ENCODE data around the gene LTF.
"Not testable (repeated sequence)": the region's sequence is repeated elsewhere in the genome, so short reads cannot be mapped to it uniquely, and the experiment has no call there.

LTF gene

DNA sequence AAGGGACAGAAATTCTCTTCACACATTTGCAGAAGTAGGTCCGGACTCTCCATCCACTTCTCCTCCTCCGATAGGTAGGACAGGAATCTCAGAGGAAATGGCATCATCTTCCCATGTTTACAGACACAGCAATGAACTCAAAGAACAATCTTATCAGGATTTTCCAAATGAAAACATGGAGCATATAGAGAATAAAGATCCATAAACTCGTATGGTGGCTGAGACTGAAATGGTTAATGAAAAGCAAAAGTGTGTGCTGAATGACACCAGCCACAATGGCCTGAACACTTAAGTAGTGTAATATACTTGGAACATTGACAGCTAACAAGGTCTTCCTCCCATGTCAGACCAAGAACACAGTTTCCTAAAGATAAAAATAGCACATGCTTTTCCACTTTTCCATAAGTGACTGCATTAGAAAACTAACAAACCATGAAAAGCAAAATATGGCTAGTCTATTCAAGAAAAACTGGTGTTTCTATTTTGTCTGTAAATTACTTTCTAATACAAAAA is 51.9 kb downstream of the LTF start:
- no peak for DNase-seq (ENCODE audit: low spot score)

DNA sequence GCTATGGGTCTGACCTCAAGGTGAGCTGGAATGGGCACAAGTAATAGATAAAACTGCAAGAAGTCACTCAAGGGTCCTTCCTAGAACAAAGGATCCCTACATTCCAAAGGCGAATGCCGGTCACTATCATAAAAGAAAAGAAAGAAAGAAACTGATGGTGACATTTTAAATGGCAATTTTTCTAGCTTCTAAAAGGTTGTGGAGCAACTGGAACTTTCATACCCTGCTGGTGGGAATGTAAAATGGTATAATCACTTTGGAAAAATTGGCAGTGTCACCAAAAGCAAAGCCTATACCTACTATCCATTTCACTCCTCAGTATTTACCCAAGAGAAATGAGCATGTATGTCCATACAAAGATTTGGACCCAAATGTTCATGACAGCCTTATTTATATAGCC is 53.4 kb downstream of the LTF start:
- DNase-seq (ENCODE audit: low spot score) = no peak

DNA sequence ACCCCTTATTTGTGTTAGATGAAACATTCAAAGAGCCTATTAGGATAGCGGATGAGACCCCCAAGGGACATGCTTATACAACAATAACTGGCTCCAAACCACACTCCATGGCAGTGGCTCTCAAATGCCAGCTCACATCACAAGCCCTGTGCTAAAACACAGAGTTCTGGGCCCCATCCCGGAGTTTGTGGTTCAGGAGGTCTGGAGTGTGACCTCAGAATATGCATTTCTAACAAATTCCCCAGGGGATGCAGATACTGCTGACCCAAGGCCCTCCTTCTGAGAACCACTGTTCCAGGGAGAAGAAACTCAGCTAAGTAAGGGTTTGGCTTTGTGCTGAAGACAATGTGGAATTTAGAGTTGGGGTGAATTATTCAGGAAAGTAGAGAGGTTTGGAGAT is 54.0 kb downstream of the LTF start:
- no peak for DNase-seq (ENCODE audit: low spot score)

DNA sequence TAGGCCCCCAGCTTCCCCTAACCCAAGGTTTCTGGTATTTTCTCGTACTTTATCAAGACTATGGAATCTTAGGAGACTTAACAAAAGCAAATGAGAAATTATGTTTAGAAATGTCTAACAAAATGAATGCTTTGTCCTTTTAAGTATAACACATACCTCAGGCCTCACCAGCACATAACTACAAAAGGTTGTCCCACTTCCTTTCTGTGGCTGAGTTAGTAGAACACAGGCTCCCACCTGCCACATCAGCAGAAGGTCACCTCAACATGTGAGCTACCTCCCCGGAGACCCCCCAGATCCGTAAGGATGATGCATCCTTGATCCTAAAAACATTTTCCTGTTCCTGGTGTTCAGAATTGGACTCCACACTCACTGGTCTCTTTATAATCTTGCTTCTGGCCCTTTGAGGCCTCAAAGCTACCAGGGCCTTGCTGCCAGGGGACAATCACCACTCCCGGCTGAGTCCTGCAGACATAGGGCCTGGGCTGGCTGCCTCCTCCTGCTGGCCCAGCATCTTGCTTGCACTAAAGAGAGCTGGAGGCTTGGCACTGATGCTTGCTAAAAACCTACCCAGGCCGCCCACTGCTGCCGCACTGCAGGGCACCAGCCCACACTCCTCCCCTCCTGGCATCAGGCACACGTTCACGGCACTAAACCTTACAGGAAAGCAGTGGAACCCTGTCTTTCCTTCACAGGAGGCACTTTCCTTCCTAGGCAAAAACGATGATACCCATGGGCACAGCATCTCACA is 54.8 kb downstream of the LTF start:
- DNase-seq (ENCODE audit: low spot score) = no peak

DNA sequence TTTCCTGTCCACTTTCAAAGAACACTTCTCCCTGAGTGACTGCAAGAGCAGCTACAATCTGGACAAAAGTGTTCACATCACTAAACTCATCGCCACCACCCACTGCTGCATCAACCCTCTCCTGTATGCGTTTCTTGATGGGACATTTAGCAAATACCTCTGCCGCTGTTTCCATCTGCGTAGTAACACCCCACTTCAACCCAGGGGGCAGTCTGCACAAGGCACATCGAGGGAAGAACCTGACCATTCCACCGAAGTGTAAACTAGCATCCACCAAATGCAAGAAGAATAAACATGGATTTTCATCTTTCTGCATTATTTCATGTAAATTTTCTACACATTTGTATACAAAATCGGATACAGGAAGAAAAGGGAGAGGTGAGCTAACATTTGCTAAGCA is 55.9 kb downstream of the LTF start:
- no peak for DNase-seq (ENCODE audit: low spot score)

DNA sequence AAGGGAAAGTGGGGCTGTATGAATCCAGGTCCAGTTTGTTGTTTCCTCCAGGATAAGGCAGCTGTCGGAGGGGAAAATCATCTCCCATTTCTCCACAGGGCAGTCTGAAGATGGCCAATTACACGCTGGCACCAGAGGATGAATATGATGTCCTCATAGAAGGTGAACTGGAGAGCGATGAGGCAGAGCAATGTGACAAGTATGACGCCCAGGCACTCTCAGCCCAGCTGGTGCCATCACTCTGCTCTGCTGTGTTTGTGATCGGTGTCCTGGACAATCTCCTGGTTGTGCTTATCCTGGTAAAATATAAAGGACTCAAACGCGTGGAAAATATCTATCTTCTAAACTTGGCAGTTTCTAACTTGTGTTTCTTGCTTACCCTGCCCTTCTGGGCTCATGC is 56.7 kb downstream of the LTF start:
- DNase-seq (ENCODE audit: low spot score) = peak; percentile 59

DNA sequence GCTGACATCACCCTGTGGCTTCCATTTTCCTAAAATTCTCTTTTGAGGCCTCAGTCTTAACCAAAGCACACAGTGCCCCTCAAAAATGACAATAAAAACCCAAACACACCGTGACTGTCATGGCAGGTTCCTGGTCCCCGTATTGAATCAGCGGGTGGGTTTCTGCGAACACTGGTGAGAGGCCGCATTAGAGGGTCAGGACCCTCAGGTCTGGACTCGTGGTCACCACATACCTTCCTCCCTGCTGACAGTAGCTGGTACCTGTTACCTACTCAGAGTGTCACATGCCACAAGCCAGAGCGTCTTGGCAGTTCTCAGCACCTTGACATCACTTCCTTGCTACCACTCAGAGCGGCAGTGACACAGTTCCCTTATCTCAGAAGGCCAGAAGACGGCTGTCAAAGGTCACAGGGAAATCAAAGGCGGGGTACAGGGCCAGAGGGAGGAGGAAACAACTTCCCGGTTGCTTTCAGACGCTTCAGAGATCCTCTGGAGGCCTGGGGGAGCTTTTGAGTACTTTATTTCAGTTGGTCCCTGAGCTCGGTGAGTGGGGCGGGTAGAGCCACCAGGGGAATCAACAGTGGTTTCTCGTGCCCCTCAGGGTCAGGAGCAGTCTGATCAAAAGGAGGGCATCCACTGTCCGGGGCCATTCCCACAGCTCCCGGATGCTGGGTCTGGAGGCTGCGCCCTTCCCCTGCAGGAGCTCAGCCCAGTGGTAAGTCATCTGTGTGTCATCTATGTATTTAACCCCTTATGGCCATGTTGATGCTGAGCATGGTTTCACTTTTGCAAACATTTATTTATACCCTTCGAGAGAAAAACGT is 57.7 kb downstream of the LTF start, which contains the start of the genes CCR5AS and CCRL2:
Gene CCR5AS, minus strand, starts transcription at position 279 of the 824 bp plus-strand sequence.
Gene CCRL2, plus strand, starts transcription at position 472 of the 824 bp plus-strand sequence. CDS start 821 bp downstream, outside the sequence.
- DNase-seq (ENCODE audit: low spot score) = peak; percentile 97

DNA sequence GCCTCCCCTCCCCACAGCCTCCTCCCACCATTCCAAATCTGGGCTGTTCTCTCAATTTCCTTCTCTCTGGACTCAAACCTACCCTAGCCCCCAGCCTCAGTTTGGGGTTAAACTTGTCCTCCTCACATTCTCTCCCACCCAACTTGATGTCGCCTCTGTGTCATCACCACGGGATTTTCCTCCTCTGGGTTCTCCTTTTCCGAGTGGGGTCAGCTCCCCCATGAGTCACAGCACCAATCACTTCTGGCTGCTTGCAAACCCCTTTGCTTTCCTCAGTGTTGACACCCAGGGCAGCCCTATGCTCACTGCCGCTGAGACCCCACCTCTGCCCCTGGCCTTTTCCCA is 58.3 kb downstream of the LTF start:
- no peak for DNase-seq (ENCODE audit: low spot score)

DNA sequence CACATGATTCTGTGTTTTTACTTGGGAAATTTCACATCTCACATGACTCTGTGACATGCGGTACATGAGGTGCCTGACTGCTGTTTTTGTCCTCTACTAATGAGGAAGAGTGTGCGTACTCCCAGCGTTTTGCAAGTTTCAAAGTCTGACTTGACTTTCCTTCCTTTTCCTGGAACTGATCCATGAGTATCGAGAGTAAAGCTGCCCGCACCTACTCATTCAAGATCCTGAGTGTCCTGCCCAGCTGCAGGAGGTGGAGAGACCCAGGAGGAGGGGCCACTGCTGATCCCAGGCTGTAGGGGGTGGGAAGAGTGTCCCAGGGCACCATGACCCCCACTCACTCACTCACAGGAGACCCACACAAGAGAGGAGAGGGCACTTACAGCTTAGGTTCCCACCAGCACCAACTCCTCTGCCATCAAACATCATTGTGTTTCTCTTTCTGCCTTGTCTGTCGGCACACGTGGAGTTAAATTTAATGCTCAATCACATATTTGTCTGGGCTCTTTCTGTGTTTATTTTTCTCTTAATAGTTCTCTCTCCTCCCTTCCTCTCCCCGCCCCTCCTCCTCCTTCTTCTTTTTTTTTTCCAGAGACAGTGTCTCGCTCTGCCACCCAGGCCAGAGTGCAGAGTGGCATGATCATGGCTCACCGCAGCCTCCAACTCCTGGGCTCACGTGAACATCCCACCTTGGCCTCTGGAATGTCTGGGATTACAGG is 59.2 kb downstream of the LTF start:
- no peak for DNase-seq (ENCODE audit: low spot score)

DNA sequence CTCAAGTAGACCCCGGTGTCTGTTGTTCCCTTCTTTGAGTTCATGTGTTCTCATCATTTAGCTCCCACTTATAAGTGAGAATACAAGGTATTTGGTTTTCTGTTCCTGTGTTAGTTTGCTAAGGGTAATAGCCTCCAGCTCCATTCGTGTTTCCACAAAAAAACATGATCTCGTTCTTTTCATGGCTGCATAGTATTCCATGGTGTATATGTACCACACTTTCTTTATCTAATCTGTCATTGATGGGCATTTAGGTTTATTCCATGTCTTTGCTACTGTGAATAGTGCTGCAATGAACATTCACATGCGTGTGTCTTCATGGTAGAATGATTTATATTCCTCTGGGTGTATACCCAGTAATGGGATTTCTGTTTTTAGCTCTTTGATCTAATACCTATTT is 61.8 kb downstream of the LTF start:
- not testable (repeated sequence) for DNase-seq (ENCODE audit: low spot score)

DNA sequence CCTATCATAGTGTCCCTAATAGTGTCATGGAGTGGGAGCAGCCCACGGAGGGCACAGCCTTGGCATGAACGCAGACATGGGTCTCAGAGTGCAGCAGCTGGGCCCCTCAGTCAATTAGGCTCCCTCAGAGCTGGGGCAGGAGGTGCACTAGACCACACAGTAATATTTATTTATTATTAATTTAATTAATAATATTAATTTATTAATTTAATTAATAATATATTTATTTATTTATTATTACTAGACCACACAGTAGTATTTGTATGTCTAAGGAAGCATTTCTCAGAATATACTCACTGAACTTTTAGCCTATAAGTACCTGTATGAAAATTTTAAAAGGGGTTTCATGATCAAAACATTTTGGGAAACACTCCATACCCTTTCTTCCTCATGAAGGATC is 63.1 kb downstream of the LTF start:
- DNase-seq (ENCODE audit: low spot score) = no peak

DNA sequence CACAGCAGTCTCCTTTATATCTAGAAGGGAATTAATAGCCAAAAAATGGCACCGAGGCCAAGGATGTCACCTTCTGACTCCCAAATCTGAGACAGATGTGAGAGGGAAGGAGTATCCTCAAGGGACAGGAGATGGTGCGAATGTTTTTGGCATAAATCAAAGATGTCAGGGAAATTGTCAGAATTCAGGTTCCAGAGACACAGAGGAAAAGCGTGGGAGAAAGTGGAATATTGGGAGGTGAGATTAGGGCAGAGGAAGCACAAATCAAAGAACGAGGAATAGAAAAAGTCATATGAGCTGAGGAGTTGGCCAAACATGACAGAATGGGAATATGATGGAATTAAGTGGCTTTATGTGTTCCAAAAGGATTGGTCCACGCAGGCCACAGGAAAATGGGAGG is 63.9 kb downstream of the LTF start:
- DNase-seq (ENCODE audit: low spot score) = no peak

DNA sequence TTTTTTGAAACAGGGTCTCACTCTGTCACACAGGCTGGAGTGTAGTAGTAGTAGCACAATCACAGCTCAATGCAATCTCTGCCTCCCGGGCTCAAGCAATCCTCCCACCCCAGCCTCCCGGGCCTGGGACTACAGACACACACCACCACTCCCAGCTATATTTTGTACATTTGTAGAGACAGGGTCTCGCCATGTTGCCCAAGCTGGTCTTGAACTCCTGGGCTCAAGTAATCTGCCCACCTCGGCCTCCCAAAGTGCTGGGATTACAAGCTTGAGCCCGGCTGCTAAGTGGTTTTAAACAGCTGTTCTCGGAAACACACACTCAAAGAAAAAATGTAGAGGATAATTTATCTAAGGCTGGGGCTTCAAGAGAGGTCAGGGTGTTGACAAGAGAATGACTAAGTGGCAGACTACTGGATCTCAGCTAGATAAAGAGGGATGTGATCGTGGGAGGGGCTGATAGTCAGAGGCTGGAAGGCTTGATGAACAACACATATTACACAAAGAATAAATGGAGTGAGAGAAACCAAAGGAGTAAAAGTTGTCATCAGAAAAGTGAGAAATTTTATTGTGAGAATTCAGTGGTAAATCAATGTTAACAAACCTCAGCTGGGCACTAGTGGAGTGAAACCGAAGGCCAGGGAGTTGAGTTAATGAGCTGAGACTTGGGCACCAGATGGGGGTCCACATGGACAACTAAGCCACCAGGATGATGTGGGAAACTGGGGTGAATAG is 64.5 kb downstream of the LTF start:
- peak; percentile 51 for DNase-seq (ENCODE audit: low spot score)

DNA sequence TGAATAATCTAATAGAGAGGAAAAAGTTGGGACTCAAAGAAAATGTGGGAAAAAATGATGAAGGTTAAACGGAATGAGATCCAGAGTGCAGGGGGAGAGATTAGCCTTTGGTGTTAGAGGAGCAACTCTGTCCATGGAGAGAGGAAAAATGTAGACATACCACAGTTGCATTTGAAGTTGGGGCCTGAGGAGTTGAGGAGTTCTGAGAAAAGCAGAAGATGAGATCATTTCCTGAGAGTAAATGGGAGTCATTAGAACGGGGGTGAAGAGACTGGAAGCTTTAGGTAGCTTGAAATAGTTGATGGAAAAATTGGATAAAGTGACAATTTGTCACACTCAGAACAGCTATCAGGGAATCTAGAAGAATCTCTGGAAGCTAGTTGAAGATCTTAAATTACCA is 65.1 kb downstream of the LTF start:
- DNase-seq (ENCODE audit: low spot score) = no peak

DNA sequence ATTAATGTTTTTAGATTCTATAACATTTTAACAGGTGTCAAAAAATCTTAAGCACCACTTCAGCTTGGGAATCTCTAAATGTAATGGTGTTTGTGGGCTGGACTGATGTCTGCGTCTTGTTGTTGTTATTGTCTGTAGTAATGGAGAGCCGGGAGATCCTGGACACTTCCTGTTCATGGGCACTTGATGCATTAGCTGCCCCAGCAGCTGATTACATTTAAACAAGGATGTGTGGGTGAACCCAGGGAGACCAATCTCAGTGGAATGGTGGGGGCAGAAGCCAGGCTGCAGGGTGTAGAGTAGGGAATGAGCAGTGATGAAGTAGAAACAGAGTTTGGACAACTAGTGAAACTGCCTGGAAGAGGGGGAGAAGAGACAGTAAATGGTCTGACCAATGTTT is 65.6 kb downstream of the LTF start:
- no peak for DNase-seq (ENCODE audit: low spot score)

DNA sequence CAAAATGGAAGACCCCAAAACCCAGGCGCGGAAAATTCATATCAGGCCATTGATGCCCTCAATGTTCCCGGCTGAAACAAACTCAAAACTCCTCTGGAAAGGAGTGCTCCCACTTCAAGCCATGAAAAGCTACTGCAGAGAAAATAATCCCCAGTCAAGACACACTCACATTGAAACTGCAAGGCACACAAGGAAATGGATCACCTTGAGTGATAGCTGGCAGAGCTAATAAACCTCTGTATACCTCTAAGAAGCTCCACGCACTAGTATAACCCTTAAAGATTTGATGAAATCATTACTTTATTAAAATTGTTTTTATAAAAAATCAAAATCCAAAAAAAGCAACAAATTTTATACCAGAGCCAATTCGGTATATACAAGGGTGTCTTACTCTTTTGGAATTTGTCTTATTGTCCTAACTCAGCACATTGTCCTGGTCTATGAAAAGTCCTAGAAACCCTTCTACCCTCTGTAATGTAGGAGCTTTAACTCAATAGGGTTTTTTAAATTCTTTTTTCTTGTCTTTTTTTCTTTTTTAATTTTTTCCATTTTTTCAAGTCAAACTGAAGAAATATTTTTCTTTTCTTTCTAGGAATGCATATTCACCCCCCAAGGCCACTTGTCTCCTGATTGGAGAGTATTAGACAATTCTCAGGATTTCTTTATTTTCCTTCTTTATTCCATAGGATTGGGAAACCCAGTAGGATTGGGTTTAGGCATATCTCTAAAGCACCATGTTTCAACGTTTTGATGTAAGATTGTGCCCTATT is 66.3 kb downstream of the LTF start:
- DNase-seq (ENCODE audit: low spot score) = no peak

DNA sequence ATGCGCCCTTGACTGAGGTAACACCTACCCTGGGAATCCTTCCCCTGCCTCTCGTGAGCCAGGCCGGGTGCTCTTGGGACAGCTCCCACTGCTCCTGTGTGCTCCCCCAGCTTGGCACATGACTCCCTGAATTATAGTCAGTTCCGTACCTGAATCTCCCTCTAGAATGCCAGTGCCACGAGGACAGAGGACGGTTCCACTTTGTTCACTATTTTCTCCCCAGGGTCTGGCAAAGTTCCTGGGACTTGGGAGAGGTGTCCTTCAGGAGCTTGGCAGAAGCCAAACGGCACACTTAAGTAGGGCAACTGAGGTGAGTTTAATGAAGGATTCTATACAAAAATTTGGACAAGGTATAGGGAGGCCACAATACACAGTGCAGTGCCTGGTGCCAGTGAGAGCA is 67.6 kb downstream of the LTF start:
- no peak for DNase-seq (ENCODE audit: low spot score)

DNA sequence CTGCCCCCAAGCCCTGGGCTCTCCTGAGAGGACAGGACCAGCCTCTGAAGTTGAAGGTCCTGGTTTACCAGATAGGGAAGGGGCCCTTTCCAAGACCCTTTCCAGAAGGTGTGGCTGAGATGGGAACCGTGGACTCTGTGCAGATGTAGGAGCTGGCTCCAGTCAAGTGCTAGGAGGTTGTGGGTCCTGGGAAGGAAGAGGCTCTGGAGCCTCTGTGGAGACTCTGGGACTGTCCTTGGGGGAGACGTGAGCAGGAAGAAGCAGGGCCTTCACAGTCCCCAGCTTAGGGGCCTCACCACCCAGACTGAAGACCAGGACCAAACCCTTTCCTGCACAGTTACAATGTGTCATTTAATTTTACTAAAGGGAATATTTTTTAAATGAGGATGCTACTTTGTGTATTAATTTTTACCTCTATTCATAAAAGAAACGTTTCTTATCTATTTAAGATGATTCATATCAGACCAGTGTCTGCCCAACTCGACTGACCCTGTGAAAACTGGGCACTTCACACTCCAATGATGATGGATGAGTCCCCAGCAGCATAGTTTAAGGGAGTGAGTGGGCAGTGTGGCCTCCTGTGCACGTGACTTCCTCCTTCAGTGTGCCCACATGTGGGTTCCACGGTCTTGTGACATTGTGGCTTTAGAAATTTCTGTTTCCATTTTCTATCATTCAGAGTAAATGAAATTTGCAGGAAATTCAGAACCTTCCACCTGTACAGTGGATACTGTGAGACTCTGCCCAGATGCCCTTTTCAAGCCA is 68.8 kb downstream of the LTF start:
- no peak for DNase-seq (ENCODE audit: low spot score)

DNA sequence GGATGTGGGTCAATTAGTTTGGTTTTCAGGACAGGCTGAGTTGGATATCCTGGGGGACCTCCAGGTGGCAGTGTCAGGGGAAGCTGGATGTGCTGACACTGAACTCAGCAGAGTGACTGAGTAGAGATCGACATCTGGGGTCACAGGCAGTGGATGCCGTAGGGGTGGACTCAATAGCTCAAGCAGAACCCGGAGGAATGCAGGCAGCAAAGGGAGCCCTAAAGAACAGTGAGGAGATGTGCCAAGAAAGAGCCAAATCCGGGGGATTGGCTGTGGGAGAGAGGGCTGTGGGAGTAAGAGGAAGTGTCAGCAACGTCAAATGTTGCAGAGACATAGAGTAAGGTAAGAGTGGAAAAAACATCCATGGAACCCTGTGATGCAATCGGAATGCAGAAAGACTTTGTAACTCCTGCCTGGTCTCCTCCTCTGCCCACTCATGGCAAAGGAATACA is 69.5 kb downstream of the LTF start:
- DNase-seq (ENCODE audit: low spot score) = peak; percentile 52
